Type B pancreatic cell (in vitro differentiated cells): ENCODE data around the gene FAM78A. TPM values are rescaled to one million over a fixed set of nuclear protein-coding genes. Genes with fewer than 3 reads are reported as not detected.

Source experiments
- DNase-seq: peaks from one replicate; pipeline ENCODE4 v3.0.0; 2021; ENCODE audit warnings: mixed read lengths; ENCODE audit not compliant: unreplicated experiment; ENCODE audit errors: extremely low spot score
- H3K27ac Mint-ChIP-seq: 2 replicates; pipeline ENCODE4 v1.8.0; 2021; ENCODE audit warnings: mild to moderate bottlenecking, mixed read lengths
- H3K27me3 Mint-ChIP-seq: 2 replicates; pipeline ENCODE4 v1.8.0; 2021; ENCODE audit warnings: mixed read lengths
- H3K36me3 Mint-ChIP-seq: 2 replicates; pipeline ENCODE4 v1.8.0; 2021; ENCODE audit warnings: mixed read lengths
- H3K4me1 Mint-ChIP-seq: one replicate; pipeline ENCODE4 v1.8.0; 2021; ENCODE audit warnings: mixed read lengths; ENCODE audit not compliant: unreplicated experiment
- H3K4me3 Mint-ChIP-seq: 2 replicates; pipeline ENCODE4 v1.8.0; 2021; ENCODE audit warnings: mild to moderate bottlenecking, mixed read lengths
- H3K9me3 Mint-ChIP-seq: 2 replicates; pipeline ENCODE4 v1.8.0; 2021; ENCODE audit warnings: mixed read lengths
- CTCF ChIP-seq: fragments of 200-600 bp; sonication (generic); conservative IDR thresholded peaks from 2 replicates; pipeline ENCODE4 v1.5.0; 2021; ENCODE audit warnings: antibody characterized with exemption, mild to moderate bottlenecking
- total RNA-seq: library from RNA; stranded (reverse); gene quantifications from 2 replicates; pipeline ENCODE4 v1.2.1, GENCODE V29; 2021; ENCODE audit warnings: low replicate concordance

Gene FAM78A
- total RNA-seq, 1 donor from 2014 or later = 1.9 TPM

- H3K4me3 Mint-ChIP-seq = no peak overlapping the region
- no peak overlapping the region for H3K27ac Mint-ChIP-seq
- no peaks in the 10 kb centered on the region for H3K27me3 Mint-ChIP-seq
Measured at GRCh38 chr9:131291795-131292315, 15.5 kb upstream of the FAM78A start.

DNA sequence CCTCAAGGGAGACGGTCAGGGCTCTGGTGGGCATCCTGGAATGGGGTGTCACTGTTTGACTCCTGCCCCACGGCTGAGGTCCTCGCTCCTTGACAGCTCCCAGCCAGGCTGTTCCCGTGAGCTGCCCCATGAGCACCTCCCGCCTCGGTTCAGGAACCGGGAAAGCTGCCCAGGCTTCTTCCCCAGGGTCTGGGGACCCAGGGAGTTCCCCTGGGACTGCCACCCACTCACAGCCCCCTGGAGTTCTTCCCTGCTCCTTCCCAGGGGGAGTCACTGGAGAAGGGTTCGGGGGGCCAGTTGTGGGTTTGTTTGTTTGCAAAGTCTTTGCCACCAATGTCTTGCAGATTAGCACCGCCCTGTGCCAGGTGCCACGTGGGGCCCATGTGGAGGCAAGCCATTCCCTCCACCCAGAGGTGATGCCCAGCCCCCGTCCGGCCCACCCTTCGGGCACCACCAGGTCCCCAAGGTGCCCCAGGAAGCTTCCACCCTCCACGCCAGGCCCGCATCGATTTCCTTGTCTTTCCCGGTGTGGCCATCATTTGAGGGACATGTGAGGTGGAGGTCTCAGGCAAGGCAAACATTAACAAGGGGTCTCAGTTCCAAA, 14.6 kb upstream of the FAM78A start:
- H3K4me1 Mint-ChIP-seq = peaks cover 6% of the 10 kb centered on the region
- H3K27ac Mint-ChIP-seq = no peak overlapping the region
- DNase-seq = no peak
- H3K27me3 Mint-ChIP-seq = no peaks in the 10 kb centered on the region
- TF ChIP-seq CTCF = no peak
- H3K9me3 Mint-ChIP-seq = no peaks in the 10 kb centered on the region
- H3K4me3 Mint-ChIP-seq = no peak overlapping the region
- H3K36me3 Mint-ChIP-seq = no peaks in the 10 kb centered on the region

More at GRCh38 chr9:131291795-131292315, 15.5 kb upstream of the FAM78A start:
- H3K36me3 Mint-ChIP-seq = no peaks in the 10 kb centered on the region
- peaks cover 6% of the 10 kb centered on the region for H3K4me1 Mint-ChIP-seq
- DNase-seq = no peak
- no peaks in the 10 kb centered on the region for H3K9me3 Mint-ChIP-seq
- TF ChIP-seq CTCF = no peak

DNA sequence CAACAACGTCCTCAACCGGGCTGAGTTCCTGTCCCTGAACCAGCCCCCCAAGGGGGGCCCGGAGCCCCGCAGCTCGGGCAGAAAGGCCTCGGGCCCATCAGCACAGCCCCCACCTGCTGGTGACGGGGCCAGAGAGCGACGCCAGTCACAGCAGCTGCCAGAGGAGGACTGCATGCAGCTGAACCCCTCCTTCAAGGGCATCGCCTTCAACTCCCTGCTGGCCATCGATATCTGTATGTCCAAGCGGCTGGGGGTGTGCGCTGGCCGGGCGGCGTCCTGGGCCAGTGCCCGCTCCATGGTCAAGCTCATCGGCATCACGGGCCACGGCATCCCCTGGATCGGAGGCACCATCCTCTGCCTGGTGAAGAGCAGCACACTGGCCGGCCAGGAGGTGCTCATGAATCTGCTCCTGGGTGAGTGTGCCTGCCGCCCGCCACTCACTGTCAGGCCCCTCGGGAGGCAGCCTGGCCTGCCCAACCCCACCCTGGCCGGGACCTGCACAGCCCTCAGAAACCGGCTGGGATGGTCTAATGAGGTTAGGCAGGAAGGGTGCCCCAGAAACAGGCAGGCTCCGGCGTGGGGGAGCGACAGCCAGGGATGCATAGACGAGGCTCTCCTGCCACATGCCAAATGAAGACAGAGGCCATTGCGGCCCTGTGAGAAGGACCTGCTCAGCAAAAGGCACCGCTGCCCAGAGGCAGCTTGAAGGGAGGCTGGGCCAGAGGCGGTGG, 13.9 kb upstream of the FAM78A start:
- Mint-ChIP-seq H3K4me3 (no peak overlapping the region), H3K27me3 (no peaks in the 10 kb centered on the region), H3K36me3 (no peaks in the 10 kb centered on the region), H3K4me1 (peaks cover 6% of the 10 kb centered on the region), H3K27ac (no peak overlapping the region), H3K9me3 (no peaks in the 10 kb centered on the region)
- DNase-seq = no peak
- no peak for TF ChIP-seq CTCF

DNA sequence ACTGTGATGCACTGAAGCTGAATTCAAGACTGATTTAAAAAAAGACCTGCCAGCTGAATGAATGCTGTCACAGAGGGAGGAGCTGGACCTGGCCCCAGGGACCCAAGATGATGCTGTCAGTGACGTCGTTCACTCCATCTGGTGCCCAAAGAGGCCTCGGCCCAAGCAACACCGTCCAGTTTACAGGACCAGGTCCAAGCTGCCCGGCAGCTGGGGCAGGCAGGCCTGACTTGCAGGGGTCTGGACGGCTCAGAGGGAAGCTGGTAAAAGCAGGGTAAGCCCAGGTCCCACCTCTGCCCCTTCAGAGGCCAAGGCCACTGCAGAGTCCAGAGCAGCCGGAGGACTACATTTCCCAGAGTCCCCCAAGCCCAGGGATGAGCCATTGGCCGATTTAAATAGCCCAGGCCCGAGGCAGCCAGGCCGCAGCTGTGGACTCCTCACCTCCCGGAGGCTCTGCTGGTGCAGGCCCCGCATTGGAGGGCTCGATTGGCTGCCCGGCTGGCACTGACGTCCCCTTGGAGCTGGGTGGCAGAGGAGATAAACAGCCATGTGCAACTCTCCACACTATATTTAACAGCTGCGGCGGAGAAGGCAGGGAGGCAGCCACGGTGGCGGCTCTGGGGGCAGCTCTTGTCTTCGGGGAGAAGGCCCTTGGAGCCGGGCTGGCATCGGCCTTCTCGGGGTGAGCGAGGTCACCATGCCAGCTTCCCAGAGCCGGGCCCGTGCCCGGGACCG, 13.2 kb upstream of the FAM78A start, which contains the start of gene PLPP7:
PLPP7 (plus strand) TSS at position 423 of the 735 bp plus-strand sequence; CDS start at position 698, 275 bp downstream.
- DNase-seq = no peak
- peaks cover 3% of the 10 kb centered on the region for H3K27me3 Mint-ChIP-seq
- no peak within 1 kb of the TSS for H3K27ac Mint-ChIP-seq
- no peak within 1 kb of the TSS for H3K4me3 Mint-ChIP-seq
- peaks cover 6% of the 10 kb centered on the region for H3K4me1 Mint-ChIP-seq
- TF ChIP-seq CTCF = no peak
- no peaks in the 10 kb centered on the region for H3K9me3 Mint-ChIP-seq
- H3K36me3 Mint-ChIP-seq = no peaks in the 10 kb centered on the region

DNA sequence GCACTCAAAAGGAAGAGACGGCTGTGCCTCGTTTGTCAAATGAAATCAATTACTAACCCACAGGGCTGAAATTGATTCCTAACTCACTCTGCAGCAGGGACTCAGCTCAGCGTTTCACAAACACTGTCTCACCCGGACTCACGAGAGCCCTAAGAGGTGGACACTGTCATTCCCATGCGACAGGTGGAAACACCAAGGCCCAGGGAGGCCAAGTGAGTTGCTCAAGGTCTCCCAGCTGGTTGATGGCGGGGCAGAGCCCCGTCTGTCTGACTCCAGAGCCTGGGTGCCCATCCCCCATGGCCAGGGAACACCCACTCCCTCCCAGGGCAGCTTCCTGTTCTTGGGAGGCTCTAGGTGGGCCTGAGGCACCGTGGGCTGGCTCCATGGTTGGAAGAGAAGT, 11.9 kb upstream of the FAM78A start:
- DNase-seq = no peak
- Mint-ChIP-seq H3K27me3 (peaks cover 16% of the 10 kb centered on the region), H3K27ac (no peak overlapping the region), H3K4me3 (no peak overlapping the region), H3K9me3 (no peaks in the 10 kb centered on the region), H3K4me1 (peaks cover 6% of the 10 kb centered on the region), H3K36me3 (no peaks in the 10 kb centered on the region)
- no peak for TF ChIP-seq CTCF
